VCaP (cell line): ENCODE data around the gene IL32.

Experiments used
- H3K27ac ChIP-seq: fragments of 450-650 bp; 2 replicates; pipeline ENCODE4 v1.5.1; 2017
- TF ChIP-seq, protein P1 (sequence below): fragments of 450-650 bp; conservative IDR thresholded peaks from 2 replicates; pipeline ENCODE4 v1.5.1; 2017; ENCODE audit warnings: mild to moderate bottlenecking, moderate library complexity

IL32 gene

DNA sequence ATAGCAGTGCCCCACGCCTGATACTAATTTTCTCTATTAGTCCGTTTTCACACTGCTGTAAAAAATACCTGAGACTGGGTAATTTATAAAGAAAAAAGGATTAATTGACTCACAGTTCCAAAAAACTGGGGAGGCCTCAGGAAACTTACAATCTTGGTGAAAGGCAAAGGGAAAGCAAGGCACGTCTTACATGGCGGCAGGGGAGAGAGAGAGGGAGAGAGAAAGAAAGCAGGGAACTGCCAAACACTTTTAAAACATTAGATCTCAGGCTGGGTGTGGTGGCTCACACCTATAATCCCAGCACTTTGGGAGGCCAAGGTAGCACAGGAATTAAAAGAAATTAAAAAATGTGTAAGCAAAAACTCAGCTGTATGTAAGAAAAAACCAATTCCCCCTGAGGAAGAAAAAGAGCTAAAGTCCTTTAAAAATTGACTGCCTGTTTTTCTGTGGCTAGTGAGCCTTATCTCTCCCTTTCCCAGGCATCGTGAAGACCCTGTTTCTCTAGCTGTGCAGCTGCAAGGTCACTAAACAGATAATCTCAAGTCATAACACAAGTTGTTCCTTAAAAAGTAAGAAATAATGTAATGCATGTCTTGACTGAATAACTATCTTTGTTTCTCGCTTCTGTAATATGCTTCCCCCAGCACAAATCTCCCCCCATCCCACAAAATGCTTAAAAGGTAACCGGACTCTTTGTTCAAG, 19.7 kb downstream of the IL32 start:
- TF ChIP-seq, protein P1, sequence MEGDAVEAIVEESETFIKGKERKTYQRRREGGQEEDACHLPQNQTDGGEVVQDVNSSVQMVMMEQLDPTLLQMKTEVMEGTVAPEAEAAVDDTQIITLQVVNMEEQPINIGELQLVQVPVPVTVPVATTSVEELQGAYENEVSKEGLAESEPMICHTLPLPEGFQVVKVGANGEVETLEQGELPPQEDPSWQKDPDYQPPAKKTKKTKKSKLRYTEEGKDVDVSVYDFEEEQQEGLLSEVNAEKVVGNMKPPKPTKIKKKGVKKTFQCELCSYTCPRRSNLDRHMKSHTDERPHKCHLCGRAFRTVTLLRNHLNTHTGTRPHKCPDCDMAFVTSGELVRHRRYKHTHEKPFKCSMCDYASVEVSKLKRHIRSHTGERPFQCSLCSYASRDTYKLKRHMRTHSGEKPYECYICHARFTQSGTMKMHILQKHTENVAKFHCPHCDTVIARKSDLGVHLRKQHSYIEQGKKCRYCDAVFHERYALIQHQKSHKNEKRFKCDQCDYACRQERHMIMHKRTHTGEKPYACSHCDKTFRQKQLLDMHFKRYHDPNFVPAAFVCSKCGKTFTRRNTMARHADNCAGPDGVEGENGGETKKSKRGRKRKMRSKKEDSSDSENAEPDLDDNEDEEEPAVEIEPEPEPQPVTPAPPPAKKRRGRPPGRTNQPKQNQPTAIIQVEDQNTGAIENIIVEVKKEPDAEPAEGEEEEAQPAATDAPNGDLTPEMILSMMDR = no peak
- no peak overlapping the region for H3K27ac ChIP-seq

DNA sequence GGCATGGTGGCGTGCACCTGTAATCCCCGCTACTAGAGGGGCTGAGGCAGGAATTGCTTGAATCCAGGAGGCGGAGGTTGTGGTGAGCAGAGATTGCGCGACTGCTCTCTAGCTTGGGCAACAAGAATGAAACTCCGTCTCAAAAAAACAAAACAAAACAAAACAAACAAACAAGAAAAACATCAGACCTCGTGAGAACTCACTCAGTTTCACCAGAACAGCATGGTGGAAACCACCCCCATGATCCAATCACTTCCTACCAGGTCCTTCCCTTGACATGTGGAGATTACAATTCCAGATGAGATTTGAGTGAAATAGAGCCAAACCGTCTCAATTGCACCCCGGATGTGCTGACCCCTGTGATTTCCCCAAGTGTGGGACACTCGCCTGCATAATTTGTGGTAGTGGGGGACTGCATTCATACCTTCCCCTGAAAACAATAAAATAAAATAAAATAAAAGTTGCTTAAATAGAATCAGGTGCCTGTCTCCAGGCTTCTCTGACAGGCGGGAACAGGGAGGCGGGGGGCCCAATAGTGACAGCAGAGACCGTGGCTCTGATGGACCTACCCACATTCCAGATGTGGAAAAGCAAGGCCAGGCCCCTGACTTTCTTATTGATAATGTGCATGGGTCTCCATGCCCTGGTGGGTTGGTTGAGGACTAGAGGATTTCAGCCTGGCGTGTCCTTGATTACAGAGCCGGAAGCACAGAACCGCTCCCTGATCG, 20.6 kb downstream of the IL32 start:
- TF ChIP-seq, protein P1 = no peak
- H3K27ac ChIP-seq = no peak overlapping the region

DNA sequence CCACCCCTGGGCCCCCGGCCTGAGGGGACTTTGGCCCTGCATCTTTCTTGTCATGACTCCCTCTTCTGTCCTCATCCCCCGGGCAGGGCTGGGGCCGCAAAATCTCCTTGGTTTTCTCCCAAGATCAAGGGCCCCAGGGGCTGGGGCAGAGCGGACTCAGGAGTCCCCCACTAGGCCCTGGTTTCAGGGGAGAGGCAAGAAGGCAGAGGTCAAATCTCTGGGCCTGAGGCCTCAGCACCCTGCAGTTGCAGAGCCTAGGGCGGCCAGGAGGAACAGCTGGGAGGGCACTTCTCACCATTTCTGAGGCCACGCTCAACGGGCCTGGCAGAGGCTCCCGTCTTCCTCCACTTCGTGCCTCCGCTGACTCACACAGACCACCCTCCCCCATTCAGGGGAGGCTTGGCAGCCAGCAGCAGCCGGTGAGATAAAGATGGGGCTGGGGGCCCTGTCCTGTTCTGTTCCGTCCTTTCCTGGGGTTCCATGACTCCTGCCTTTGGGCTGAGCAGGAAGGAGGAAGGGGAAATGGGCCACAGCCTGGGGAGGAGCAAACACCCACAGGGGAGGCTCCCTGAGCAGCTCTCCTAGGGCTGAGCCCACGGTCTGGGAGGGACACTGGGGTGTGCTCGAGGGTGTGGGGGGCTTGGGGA, 21.3 kb downstream of the IL32 start:
- TF ChIP-seq, protein P1 = no peak

DNA sequence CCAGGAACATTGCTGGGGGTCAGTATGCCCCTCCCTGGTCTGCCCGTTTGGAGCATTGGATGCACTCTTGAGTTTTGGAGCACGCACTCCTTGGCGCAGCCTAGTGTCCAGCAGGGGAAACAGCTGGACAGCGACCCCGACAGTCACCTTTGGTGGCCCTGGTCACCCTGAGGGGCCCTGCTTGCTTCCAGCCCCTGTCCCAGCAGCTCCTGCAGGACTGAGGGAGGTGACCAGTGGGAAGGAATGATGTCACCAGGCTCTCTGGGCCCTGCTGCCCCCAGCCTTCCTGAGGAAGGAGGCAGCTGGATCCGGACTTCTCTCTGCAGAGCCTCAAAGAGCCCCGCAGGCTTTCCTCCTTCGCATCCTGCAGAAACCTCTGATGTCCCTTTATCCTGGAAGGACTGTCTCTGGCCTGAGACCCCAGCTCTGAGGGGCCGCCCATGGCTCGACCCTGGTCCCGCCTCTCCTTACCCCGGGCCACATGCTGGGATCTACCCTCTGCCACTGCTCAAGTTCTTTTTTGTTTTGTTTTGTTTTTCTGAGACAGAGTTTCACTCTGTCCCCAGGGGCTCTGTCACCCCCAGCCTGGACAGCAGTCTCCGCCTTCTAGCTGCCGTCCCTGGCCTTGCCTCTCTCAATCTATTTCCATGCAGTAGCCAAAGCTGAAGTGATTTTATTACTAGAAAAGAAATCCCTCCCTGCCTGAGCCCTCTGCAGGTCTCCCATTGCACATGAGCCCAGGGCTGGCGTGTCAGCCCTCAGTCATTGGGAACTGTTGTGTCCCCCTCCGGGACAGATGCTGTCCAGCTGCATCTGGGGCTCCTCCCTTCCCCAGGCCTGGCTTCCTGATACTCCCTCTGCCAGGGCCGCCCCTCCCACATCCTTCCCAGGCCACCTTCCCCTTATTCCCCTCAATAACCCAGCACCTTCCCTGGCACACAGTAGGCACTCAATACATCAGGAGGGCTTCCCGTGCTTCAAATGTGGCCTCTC, 22.1 kb downstream of the IL32 start:
- TF ChIP-seq, protein P1 = no peak
- H3K27ac ChIP-seq = no peak overlapping the region

More for the DNA sequence above, 21.3 kb downstream of the IL32 start:
- H3K27ac ChIP-seq = no peak overlapping the region

DNA sequence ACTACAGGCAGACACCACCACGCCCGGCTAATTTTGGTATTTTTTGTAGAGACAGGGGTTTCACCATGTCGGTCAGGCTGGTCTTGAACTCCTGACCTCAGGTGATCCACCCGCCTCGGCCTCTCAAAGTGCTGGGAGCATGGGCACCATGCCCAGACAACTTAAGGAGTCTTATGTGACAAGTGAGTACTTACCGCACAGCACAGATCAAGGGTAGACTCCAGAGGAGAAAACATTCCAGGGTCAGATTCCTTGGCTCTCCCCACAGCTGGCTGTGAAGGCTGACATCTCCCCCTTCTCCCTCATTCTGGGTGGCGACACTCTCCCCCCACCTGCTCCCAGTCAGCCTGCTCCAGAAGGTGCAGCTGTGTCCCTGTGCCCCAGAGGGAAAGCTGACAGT, 23.0 kb downstream of the IL32 start:
- TF ChIP-seq, protein P1 = no peak

DNA sequence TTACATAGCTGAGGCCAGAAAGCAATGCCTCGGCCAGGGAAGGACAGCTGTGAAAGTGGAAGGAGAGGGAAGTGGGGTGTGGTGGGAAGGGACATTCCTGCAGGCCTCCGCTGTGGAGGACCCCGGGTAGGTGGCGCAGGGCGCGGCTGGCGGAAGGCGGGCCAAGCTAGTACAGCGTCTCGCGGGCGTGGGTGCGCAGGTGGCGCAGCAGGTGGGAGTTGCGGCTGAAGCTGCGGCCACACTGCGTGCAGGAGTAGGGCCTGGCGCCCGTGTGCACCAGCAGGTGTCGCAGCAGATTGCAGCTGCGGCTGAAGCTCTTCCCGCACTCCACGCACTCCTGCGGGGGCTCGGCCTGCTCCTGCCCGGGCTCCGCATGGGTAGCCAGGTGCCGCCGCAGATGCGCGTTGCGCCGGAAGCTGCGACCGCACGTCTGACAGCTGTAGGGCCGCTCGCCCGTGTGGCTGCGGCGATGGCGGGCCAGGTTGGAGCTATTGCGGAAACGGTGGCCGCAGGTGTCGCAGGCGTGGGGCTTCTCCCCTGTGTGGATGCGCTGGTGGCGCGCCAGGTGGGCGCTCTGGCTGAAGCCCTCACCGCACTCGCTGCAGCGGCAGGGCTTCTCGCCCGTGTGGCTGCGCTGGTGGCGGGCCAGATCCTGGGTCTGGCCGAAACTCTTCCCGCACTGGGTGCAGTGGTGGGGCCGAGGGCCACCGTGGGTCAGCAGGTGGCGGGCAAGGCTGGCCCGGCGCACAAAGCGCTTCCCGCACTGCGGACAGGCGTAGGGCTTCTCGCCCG, 23.7 kb downstream of the IL32 start:
- TF ChIP-seq, protein P1 = no peak
- no peak overlapping the region for H3K27ac ChIP-seq

More for the DNA sequence above, 23.0 kb downstream of the IL32 start:
- H3K27ac ChIP-seq = no peak overlapping the region
